Calu3 (cell line): ENCODE results near the gene PBX1. TPM values are rescaled to one million over a fixed set of nuclear protein-coding genes. Genes with fewer than 3 reads are reported as not detected.

Source experiments
- Bru-seq: library from RNA; stranded (reverse); fragments of 400-500 nt; gene quantifications from one replicate; lab custom pipeline; 2021; lab: Mats Ljungman, UMichigan
- BruChase-seq, 2 experiments: library from RNA; stranded (reverse); fragments of 400-500 nt; gene quantifications; one replicate each; lab custom pipeline; 2021; lab: Mats Ljungman, UMichigan
- BruUV-seq: library from RNA; stranded (reverse); fragments of 400-500 nt; replicated peaks from 2 replicates; lab custom pipeline; 2021; lab: Mats Ljungman, UMichigan
- CTCF ChIA-PET: fragments of 300-600 bp; sonication (Branson Sonifier 250); formaldehyde crosslinking; loops from one replicate; lab custom pipeline; 2022; ENCODE audit warnings: antibody characterized with exemption; lab: Charles Lee
- DNase-seq: peaks from one replicate; pipeline ENCODE4 v3.0.0; 2022
- H3K27ac Mint-ChIP-seq: one replicate; pipeline ENCODE4 v1.8.0; 2022; ENCODE audit warnings: mixed read lengths; ENCODE audit not compliant: unreplicated experiment
- H3K27me3 Mint-ChIP-seq: one replicate; pipeline ENCODE4 v1.8.0; 2022; ENCODE audit warnings: mixed read lengths; ENCODE audit not compliant: unreplicated experiment
- H3K36me3 Mint-ChIP-seq: one replicate; pipeline ENCODE4 v1.8.0; 2022; ENCODE audit warnings: mild to moderate bottlenecking, moderate library complexity, mixed read lengths; ENCODE audit not compliant: insufficient read depth, unreplicated experiment
- H3K4me1 Mint-ChIP-seq: one replicate; pipeline ENCODE4 v1.8.0; 2022; ENCODE audit warnings: mild to moderate bottlenecking, low read depth, mixed read lengths; ENCODE audit not compliant: unreplicated experiment
- H3K4me3 Mint-ChIP-seq: one replicate; pipeline ENCODE4 v1.8.0; 2022; ENCODE audit warnings: mild to moderate bottlenecking, low read depth, moderate library complexity, mixed read lengths; ENCODE audit not compliant: unreplicated experiment
- H3K9me3 Mint-ChIP-seq: one replicate; pipeline ENCODE4 v1.8.0; 2022; ENCODE audit warnings: low read depth, mixed read lengths; ENCODE audit not compliant: unreplicated experiment
- intact Hi-C: fragments of 100-400 bp; cut with micrococcal nuclease; formaldehyde crosslinking; loops from one replicate; pipeline ENCODE4 v1.10.0; 2022; ENCODE audit not compliant: unreplicated experiment
- long read RNA-seq: library from polyadenylated mRNA; stranded (forward); transcript quantifications from one replicate; pipeline ENCODE4 v2.0.0, GENCODE V29; 2022
- total RNA-seq: library from RNA; stranded (reverse); gene quantifications from 2 replicates; pipeline ENCODE4 v1.2.3, GENCODE V29; 2022
- TF ChIP-seq, protein P1 (sequence below): fragments of 200-600 bp; IDR thresholded peaks from one replicate; pipeline ENCODE4 v1.8.0; 2022; ENCODE audit warnings: antibody characterized with exemption; ENCODE audit not compliant: unreplicated experiment

Gene PBX1
- total RNA-seq (21.8 and 22.5 TPM in 2 replicates), Bru-seq, nascent RNA (percentile 60 among the genes with signal in this experiment), BruChase-seq, experiment 1, labeled RNA remaining after a 6-hour chase (percentile 62 among the genes with signal in this experiment), BruChase-seq, experiment 2, labeled RNA remaining after a 2-hour chase (percentile 59 among the genes with signal in this experiment)
- long read RNA-seq, partial matches to known transcripts, result 1 of 14 reads
- long read RNA-seq, other reads (novel, unspliced or antisense), result 13 of 14 reads

DNA sequence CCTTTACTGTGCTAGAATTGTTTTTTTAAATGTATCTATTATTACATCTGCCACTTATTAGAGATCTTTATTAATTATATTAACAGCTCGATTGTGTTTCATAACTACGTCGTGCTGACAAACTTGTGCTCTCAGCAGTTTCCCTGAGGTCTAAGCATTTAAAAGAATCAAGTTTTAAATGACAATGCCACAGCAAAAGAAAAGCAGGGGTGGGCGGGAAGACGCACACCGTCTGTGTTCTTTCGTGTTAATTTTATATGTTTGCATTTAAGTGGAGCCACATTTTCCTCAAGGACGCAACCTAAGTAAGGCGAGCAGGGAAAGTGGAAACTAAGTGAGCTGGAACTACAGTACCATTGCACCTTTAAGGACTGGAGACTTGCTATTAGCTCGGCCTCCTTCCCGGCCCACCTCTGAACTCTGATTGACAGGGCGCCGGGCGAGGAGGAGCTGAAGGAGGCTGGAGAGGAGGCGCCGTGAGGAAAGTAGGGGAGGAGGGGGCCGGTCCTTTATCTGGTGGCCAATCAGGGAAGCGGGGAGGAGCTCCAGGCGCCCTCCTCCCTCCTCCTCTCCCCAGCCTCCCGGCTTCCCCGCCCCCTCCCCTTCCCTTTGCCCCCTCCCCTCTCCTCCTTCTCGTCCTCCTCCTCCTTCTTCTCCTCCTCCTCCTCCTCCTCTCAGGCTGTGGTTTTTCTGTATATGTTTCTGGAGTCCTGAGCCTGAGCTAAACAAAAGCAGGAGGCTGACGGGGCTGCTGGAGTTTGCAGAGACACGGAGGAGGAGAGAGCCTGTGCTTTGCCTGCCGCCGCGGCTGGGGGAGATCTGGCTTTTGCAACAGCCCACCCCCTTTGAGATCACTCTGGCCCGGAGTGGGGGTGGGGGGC is at the start of gene PBX1:
Gene PBX1, plus strand, starts transcription at position 724 of the 881 bp plus-strand sequence.
- intact Hi-C loops, result loop anchor here (1.0 to 5.0 kb wide), 5 partner anchors 44 to 228 kb away; no protein-coding TSS in a partner anchor
- DNase-seq, result peak; percentile 98
- BruUV-seq, result no TSS peak
- Mint-ChIP-seq H3K27ac (peak within 1 kb of the TSS; percentile 75), H3K4me3 (peak within 1 kb of the TSS; percentile 73), H3K9me3 (no peaks in the 10 kb centered on the region), H3K27me3 (no peaks in the 10 kb centered on the region), H3K36me3 (peaks cover 27% of the 10 kb centered on the region), H3K4me1 (peaks cover 19% of the 10 kb centered on the region)
- TF ChIP-seq, protein P1, sequence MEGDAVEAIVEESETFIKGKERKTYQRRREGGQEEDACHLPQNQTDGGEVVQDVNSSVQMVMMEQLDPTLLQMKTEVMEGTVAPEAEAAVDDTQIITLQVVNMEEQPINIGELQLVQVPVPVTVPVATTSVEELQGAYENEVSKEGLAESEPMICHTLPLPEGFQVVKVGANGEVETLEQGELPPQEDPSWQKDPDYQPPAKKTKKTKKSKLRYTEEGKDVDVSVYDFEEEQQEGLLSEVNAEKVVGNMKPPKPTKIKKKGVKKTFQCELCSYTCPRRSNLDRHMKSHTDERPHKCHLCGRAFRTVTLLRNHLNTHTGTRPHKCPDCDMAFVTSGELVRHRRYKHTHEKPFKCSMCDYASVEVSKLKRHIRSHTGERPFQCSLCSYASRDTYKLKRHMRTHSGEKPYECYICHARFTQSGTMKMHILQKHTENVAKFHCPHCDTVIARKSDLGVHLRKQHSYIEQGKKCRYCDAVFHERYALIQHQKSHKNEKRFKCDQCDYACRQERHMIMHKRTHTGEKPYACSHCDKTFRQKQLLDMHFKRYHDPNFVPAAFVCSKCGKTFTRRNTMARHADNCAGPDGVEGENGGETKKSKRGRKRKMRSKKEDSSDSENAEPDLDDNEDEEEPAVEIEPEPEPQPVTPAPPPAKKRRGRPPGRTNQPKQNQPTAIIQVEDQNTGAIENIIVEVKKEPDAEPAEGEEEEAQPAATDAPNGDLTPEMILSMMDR, result no peak
- CTCF ChIA-PET, result interaction anchor here (0.6 to 1.4 kb wide), 9 partner anchors 13 to 525 kb away, joined by 3 to 14 read pairs (median 3); no protein-coding TSS in a partner anchor

- H3K4me1 Mint-ChIP-seq, result no peaks in the 10 kb centered on the region
- H3K4me3 Mint-ChIP-seq, result no peak overlapping the region
- DNase-seq, result no peak
- H3K27me3 Mint-ChIP-seq, result peaks cover 6% of the 10 kb centered on the region
- CTCF ChIA-PET, result interaction anchor here (0.6 kb wide), 1 partner anchor 48 kb away, joined by 3 read pairs; the partner anchor contains the start of gene PBX1
- H3K9me3 Mint-ChIP-seq, result peaks cover 2% of the 10 kb centered on the region
- BruUV-seq, result no TSS peak
- TF ChIP-seq, protein P1, result no peak
- H3K27ac Mint-ChIP-seq, result no peak overlapping the region
- intact Hi-C loops, result loop anchor here (1.0 to 10.0 kb wide), 3 partner anchors 108 to 564 kb away; no protein-coding TSS in a partner anchor
- H3K36me3 Mint-ChIP-seq, result no peaks in the 10 kb centered on the region
These were observed 48.5 kb upstream of the PBX1 start for GRCh38 chr1:164510435-164510834.

DNA sequence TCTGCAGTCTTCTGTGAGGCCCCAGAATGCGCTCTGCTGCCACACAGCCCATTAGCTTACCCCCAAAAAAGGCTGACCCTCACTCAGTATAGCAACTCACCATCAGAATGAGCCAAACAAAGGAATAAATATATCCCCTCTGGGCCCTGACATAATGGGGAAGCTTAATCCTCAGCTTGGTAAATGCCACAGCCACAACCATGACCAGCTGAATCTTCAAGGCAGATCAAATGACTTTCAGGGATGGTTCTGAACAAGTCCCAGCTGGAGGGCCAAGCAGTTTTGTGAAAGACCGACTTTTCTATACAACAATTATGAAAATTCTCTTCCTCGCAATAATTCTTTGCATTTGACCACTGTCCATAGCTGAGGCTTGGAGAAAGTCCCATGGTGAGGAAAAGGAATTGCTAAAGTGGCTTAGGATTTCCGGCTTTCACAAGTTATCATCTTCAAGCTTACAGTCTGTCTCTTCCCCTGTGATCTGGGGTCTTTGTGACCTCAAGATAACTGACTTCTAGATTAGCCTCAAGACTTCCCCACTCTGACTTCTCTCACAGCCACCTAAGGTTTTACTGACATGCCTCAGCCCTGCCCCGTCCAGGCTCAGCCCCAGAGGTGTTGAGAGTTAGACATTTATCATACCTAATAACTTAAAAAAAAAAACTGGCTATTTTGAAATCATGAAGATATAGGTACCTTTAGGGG is 47.8 kb upstream of the PBX1 start:
- peaks cover 2% of the 10 kb centered on the region for H3K9me3 Mint-ChIP-seq
- CTCF ChIA-PET, result interaction anchor here (0.6 kb wide), 1 partner anchor 48 kb away, joined by 3 read pairs; the partner anchor contains the start of gene PBX1
- H3K27ac Mint-ChIP-seq, result no peak overlapping the region
- H3K4me3 Mint-ChIP-seq, result no peak overlapping the region
- no TSS peak for BruUV-seq
- intact Hi-C loops, result loop anchor here (5.0 to 10.0 kb wide), 2 partner anchors 276 to 564 kb away; no protein-coding TSS in a partner anchor
- H3K36me3 Mint-ChIP-seq, result no peaks in the 10 kb centered on the region
- no peak for DNase-seq
- H3K4me1 Mint-ChIP-seq, result no peaks in the 10 kb centered on the region
- peaks cover 13% of the 10 kb centered on the region for H3K27me3 Mint-ChIP-seq
- TF ChIP-seq, protein P1, result no peak

DNA sequence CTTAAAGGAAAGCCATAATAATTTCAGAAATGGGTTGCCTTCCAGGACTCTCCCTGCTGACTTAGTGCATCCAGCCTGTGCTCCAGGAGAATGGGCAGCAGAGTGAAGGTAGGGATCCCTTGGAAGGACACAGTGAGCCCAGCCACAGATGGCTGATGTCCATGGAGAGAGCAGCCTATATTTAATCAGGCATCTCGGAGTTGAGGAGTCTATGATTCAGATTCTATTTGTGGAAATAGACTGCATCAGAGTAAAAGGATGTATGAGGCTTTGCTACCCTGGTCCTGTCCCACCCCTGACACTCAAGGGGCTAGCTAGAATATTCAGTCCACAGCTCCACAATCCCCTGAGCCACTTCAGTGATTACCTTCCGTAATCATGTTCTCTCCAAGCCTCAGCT is 43.8 kb upstream of the PBX1 start:
- no peak for DNase-seq
- no TSS peak for BruUV-seq
- H3K4me1 Mint-ChIP-seq, result no peaks in the 10 kb centered on the region
- H3K27ac Mint-ChIP-seq, result no peak overlapping the region
- no peak overlapping the region for H3K4me3 Mint-ChIP-seq
- no peaks in the 10 kb centered on the region for H3K9me3 Mint-ChIP-seq
- no peaks in the 10 kb centered on the region for H3K36me3 Mint-ChIP-seq
- CTCF ChIA-PET, result interaction anchor here (0.6 kb wide), 1 partner anchor 31 kb away, joined by 4 read pairs; no protein-coding TSS in a partner anchor
- peaks cover 15% of the 10 kb centered on the region for H3K27me3 Mint-ChIP-seq
- intact Hi-C loops, result loop anchor here (10.0 kb wide), 1 partner anchor 560 kb away; no protein-coding TSS in a partner anchor
- TF ChIP-seq, protein P1, result no peak
